ENCODE measurements around the gene TMEM198. TPM values are rescaled to one million over a fixed set of nuclear protein-coding genes. Genes with fewer than 3 reads are reported as not detected.

The TMEM198 gene
- total RNA-seq, 1 experiment from 2014 or later: 2.4 TPM

DNA sequence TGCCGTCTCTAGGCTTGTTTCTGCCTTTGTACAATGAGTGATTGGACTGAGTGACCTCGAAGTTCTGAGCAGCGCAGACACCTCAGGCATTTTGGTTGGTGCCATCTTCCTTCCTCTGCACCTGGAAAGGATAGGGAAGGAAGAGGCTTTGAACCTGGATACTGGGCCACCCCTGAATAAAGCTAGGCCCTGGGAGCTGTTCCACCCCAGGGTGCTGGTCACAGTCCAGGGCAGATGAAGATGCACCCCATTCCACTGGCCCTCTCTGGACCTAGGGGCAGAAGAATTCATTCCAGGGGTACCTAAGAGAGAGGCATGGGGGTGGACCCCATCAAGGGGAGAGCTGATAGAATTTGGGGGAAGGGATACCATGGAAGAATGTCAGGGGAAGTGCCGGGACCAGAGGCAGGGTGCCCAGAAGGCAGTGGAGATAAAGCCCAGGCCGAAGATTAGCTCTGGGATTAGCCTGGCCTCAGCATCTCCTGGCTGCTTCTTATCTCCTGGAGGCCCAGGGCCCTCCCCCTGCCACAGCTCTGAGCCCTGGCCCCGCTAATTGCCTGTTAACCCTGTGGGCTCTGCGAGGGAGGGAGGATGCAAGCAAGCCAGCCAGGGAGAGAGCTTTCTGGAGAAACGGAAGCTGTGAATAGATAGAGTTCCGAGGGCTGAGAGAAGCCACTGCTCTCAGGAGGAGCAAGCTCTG, 18.1 kb upstream of the TMEM198 start:
- DNase-seq (ENCODE audit: low read depth): no peak

DNA sequence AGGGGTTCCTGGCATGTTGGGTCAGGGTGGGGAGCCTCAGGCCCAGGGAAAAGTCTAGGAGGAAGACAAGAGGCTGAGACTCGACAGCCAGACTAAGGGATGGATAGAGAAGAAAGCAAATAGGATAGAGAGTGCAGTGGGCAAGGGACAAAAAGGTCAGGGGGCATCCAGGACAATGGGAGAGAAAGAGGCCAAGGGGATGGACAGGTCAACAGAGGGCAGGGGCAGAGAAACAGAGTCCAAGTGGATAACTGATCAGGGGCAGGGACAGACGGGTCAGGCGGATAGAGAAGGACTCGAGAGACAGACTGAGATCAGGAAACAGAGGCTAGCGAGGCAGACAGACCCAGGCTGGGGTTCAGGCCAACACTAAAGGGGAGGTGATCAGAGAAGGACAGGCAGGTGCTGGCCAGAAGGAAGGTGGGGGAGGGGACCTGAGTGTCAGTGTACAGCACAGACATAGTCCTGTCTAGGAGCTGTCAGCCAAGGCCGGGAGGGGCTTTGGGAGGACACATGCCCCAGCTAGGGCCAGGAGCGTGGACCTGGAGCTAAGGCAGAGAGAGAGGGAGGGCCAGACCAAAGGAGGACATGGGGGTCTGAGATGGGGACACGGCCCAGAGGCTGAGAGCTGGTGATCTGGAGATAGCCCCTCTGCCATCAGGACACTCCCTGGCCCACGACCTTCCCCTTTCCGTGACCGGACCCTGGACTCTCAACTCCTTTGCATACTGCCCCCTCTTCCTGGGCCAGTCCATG, 17.3 kb upstream of the TMEM198 start:
- no peak for DNase-seq (ENCODE audit: low read depth)

DNA sequence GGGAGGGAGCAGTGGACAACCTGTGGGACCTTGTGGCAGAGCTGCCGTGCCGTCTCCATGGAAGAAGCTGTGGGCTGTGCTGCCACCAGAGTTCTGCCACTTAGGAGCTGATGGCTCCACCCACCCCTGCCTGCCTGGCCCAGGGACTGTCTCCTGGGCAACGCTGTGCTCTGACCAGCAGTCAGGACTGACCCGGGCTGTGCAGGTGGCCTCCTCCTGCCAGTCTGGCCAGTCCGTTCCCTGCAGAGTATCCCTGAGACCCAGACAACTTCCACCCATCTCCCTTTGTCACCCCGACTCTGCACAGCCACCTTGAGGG, 16.8 kb upstream of the TMEM198 start:
- no peak for DNase-seq (ENCODE audit: low read depth)

DNA sequence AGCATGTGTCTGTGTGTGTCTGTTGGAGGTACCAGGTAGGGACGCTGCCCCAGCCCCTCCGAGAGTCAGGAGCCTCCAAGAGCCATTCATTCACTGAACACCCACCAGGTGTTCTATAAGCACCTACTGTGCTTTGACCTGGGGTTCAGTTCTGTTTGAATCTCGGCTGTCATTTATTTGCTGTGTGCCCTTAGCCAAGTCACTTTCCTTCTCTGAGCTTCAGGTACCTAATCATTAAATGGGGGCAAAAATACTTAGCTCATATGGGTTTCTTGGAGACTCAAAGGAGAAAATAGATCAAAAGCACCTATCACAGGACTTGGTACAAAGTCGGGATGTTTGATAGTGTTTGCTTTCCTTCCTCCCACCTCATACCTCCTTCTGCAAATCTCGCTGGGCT, 16.4 kb upstream of the TMEM198 start:
- DNase-seq (ENCODE audit: low read depth): no peak

DNA sequence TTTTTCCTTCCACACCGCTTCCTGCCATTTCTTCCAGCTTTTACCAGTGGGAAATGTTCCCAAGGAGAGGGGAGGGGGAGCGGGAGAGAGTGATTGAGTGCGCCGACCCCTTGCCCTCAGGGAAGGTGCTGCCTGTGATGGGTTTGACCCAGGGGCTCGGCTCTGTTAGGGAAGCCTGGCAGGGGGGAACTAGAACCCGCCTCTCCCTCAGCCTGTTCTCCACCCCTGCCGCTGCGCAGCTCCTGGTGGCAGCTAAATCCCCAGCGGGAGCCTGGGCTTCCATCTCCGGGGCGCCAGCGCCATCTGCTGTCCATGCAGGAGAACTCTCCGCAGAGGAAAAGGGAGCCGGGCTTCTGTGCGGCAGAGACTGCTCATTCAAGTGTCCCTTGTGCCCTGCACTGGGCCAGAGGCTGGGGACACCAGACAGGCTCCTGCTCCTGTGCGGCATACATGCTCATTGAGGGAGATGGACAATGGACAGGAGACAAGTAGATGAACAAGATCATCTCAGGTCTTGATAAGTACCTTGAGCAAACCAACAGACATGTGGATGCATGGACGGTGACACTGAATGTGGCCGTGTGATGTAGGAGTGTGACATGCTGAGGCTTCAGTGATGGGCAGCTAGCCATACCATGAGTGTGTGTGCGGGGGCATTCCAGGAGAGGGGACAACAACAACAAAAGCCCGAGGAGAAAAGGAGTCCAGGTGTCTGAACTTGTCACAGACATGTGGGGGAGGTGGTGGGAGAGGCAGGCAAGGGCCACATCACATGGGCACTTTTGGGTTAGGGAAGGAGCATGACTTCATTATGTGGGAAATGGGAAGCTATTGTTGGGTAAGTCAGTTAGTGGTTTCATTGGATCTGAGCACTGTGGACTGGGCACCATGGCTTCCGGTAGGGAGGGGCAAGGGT, 13.5 kb upstream of the TMEM198 start:
- DNase-seq (ENCODE audit: low read depth): peak; percentile 87

DNA sequence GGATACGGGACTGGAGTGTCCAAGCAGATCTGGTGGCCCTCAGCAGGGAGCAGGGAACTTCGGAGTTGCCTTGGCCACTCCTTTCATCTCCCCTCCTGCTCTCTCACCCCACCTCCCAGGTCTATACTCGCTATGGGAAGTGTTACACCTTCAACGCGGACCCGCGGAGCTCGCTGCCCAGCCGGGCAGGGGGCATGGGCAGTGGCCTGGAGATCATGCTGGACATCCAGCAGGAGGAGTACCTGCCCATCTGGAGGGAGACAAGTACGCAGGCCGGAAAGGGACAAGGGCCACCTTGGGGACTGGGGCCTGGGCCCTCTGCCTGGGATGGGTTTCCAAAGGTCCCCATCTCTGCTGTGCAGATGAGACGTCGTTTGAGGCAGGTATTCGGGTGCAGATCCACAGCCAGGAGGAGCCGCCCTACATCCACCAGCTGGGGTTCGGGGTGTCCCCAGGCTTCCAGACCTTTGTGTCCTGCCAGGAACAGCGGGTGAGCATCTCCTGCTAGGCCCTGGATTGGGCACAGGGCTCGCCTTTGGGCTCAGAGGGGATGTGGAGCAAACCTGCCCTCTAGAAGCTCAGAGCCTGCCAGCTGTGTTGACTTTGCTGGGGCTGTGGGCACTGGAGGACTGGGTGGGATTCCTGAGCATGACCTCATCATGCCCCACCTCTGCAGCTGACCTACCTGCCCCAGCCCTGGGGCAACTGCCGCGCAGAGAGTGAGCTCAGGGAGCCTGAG, 12.0 kb upstream of the TMEM198 start:
- DNase-seq (ENCODE audit: low read depth): no peak

DNA sequence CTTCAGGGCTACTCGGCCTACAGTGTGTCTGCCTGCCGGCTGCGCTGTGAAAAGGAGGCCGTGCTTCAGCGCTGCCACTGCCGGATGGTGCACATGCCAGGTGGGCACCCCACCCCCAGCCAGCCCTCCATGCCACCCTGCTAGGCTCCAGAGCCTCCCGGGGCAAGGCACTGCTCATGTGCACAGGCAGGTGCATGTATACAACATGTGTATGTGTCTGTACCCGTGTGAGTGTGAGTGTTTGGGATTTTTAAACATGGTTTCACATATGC, 11.5 kb upstream of the TMEM198 start:
- DNase-seq (ENCODE audit: low read depth): no peak

DNA sequence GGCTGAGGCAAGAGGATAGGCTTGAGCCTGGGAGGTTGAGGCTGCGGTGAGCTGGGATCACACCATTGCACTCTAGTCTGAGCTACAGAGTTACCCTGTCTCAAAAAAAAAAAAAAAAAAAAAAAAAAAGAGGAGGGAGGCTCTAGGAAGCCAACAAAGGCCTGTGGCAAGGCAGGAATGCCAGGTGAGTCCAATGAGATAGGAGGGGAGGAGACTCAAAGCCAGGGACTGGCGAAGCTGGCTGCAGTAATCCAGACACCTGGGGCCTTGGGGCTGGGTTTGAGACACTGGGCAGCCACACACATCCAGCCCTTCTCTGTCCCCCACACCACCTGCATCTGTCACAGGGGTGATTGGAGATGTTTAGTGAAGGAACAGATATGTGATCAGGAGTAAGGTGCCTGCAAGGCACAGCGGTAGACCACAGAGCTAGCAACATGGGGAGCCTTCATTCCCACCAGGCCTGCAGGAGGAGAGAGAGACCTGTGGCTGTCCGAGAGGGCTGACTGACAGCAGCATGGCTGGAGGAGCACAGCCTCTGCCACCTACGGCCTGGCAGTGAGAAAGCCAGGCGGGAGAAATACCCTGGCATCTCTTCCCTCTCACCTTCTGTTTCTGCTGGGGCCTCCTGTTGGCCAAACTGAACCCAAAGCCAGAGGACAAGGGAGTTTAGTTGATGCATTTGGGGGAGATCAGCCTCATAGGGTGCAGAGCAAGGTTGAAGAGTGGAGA, 9.7 kb upstream of the TMEM198 start:
- DNase-seq (ENCODE audit: low read depth): no peak

DNA sequence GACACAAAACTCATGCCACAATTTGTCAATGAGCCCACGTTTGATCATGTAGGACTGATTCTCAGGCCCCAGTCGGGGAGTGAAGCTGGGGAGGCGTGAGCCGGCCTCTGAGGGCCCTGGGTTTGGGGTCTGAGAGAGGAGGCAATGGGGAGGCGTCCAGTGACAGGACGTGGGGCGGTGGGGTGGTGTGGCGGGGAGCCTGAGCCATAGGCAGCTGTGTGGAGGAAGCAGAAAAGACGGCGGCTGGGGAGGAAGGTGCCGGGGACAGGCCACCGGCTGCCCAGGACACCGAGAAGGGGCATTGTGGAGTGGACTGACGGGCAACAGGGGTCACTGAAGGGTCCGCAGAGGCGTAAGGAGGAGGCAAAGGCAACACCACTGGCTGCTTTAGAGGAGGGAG, 7.4 kb upstream of the TMEM198 start:
- no peak for DNase-seq (ENCODE audit: low read depth)

DNA sequence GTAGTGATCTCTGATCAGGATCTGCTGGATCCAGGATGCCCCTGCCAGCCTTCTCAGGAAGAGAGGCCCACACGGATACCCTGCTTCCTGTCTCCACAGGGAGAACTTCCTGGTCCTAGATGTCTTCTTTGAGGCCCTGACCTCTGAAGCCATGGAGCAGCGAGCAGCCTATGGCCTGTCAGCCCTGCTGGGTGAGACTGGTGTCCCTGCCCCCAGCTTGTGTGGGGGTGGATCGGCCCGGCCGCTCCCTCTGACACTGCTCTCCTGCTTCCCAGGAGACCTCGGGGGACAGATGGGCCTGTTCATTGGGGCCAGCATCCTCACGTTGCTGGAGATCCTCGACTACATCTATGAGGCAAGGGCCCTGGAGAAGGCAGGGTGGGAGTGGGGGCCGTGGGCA, 6.9 kb upstream of the TMEM198 start:
- DNase-seq (ENCODE audit: low read depth): no peak

DNA sequence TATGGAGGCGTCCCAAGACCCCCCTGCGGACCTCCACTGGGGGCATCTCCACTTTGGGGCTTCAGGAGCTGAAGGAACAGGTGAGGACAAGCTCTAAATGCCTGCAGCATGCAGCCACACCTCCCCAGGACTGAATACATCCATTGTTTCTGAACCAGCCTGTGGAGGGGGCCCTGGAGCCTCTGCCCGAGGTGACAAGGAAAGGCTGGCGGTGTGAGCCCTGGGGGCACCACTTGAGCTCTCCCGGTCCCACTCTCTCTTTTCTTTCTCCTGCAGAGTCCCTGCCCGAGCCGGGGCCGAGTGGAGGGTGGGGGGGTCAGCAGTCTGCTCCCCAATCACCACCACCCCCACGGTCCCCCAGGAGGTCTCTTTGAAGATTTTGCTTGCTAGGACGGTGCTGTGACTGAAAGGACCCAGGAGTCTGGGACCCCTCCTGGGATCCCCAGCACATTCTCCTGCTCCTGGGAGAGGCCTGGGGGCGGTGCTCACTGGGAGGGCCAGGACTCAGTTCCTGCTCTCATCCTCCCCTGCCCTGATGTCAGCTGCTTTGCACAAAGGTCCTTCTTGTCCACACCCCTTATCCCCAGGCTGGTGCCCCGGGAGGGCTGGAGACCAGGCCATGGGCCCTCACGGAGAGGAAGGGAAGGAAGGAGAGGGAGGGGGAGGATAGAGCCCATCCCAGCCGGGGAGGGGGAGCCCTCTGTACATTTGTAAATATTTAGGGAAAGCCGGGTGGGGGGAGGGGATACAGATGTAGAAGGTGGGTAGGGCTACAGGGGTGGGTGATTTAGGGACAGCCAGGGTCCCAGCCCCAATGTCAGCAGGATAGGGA, 6.0 kb upstream of the TMEM198 start:
- DNase-seq (ENCODE audit: low read depth): no peak

DNA sequence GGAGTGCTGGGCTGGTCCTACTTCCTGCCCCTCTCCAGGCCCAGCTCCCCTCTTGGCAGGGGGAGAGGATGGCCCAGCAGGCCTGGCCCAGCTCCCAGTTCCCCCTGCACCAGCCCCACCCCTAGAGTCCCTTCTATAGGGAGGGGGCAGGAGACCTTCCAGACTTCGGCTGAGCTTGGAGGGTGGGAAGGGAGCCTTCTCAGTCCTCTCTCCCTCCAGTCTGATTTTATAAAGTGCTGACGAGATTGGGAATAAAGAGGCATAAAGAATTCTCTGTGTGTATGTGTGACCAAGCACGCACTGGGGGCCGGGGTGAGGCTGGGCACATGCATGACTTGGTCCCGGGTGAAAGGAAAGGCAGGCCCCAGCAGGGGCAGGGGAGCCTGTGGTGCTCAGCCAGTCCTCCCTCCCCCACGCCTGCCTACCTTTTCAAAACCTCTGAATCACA, 5.3 kb upstream of the TMEM198 start:
- no peak for DNase-seq (ENCODE audit: low read depth)

DNA sequence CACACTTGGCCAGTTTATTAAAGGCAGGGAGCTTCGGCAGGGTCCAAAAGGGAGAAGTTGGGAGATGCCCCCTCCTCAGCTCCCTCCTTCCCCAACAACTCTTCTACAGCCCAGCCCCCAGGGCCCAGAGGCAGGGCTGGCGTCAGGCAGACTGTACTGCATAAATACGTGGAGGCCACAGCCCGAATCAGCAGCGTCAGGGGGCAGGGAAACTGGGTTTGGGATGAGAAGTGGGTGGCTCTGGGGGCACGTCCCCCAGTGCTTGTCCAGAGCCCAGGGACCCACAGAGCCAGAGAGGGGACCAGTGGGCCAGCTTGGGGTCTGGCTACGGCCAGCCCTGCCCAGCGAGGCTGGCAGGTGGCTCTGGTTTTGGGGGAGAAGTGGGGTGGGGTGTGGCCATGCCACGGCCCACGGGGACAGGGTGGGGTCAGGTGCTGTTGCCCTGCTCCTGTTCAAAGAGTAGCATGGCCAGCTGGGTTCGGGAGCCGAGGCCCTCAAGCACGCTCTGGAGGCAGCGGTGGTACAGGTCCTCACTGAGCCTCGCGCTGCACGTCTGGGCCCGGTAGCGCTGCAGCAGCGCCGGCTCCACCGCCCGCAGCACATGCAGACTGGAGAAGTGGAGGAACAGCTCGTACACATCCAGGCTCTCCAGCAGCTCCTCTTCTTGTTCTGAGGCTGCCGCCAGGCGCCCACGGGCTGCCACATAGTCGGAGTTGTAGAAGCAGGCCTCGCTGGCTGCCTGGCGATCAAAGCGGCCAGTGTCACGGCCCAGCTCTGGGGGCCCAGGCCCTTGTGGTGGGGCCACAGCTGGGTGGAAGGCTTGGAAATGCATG, 4.7 kb upstream of the TMEM198 start:
- DNase-seq (ENCODE audit: low read depth): no peak

DNA sequence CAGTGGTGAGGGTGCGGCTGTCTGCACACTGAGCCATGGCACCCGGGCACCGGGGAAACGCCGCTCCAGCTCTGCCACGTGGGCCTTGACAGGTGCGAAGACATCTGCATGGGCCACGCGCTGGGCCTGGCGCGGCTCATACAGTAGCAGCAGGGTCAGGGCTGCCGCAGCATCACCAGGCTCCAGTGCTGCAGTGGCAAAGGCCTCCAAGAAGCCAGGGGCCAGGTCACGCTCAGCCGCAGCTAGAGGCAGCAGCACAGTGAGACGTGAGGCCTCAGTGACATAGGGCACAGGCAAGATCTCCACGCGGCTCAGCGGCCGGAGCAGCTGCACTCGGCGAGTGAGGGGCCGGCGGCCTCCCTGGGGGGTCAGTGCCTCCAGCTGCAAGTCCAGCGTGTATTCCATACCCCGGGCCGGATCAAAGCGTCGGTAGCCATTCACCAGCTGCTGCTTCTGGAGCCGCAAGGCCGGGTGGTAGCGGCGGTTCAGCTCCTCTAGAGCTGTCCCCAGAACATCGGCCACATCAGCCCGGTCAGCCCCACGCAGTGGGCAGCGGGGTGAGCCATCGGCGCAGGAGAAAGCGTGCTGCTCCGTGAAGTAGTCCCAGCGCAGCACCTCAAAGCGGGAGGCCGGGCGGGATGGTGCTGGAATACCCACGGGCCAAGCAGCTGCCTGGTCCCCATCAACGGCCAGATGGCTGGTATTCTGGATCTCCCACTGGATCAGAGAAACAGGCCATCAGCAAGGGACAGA, 3.7 kb upstream of the TMEM198 start:
- DNase-seq (ENCODE audit: low read depth): no peak

DNA sequence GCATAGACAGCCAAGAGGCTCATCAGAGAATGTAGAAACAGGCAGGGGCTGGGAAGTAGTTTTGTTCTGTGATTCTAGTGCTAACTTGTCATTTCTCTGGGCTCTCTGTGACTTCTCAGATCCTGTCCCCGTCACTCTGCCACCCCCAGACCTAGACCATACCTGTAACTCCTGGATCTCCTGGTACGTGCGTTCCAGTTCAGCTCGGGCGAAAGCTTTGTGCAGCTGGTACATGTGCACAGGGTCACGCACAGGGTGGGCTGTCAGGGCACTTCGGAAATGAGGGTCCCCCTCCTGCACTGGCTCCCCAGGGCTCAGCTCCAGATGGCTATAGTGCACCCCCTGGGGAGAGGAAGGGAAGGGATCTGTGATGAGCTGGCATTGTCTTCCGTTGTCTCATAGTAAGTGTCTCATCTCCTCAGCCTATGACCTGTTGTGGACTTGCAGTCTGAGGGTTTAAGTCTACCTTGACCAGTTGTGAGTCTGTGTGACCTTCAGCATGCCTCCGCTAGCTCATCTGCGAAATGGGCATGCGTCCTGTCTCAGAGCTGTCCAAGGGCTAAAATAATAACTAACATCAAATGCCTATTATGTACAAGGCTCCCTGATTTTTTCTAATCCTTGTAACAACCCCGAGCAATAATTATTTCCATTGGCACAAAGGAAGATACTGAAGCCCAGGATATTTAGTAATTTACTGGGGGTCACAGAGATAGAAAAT, 2.9 kb upstream of the TMEM198 start:
- DNase-seq (ENCODE audit: low read depth): no peak

DNA sequence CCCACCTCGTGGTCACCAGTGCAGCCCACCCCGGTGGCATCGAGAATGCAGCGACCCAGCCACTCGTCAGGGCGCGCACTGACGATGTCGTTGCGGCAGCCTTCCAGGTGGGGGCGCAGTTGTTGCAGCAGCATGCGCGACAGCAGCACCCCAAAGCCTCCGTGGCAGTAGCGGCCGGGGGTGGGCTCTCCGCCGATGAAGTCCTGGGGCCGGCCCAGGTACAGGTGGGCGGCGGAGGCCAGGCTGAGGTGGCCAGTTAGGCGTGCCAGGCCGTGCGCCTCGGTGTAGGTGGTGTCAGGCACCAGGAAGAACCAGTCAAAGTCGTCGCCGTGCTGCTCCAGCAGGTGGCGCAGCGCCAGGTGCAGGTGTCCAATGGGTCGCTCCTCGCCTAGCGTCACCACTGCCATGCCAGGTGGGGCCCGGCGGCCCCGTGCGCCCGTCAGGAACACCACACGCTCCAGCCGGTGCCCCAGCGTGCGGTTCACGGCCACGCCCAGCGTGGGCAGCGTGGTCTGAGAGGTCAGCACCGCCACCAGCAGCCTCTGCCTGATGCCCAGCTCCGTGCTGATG, 2.1 kb upstream of the TMEM198 start:
- peak; percentile 88 for DNase-seq (ENCODE audit: low read depth)

DNA sequence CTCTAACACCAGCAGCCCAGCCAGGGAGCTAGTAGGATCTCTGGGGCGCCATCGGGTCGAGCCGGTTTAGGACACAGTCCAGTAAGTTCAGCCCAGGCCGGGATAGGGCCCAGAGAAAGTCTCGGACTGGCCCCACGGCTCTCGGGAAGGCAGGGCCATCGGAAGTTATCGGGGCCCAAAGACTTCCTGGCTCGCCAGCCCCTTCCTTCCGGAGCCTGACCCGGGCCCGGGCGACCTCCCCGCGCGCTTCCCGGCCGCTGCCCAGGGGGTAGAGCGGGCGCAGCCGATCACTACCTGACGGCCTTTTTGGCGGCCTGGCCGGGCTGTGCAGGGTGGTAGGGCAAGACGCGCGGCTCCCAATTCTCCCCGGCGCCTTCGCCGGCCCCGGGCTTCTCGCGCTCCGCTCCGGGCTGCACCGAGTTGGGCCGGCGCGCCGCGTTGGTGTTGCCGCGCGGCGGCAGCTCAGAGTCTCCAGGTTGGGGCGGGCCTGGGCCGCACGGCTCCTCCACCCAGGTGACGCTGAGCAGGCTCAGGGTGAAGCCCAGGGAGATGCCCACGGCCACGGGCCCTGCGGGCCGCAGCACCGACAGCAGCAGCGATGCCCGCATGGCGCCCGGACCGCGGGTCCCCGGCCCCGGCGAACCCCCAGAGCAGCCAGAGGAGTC, 765 bp upstream of the TMEM198 start:
- peak; percentile 44 for DNase-seq (ENCODE audit: low read depth)

Data from Daoy (cell line).